Hepatocyte (in vitro differentiated cells): ENCODE results near the gene HOXB7. TPM values are rescaled to one million over a fixed set of nuclear protein-coding genes. Genes with fewer than 3 reads are reported as not detected.

Source experiments
- DNase-seq: peaks from one replicate; pipeline ENCODE4 v3.0.0-alpha.2; 2016; ENCODE audit warnings: low spot score
- H2AFZ ChIP-seq: fragments of 200-600 bp; sonication (generic); 2 replicates; pipeline ENCODE4 v1.6.0; 2016; ENCODE audit warnings: antibody characterized with exemption, mild to moderate bottlenecking
- H3K27ac ChIP-seq: fragments of 200-600 bp; sonication (generic); 2 replicates; pipeline ENCODE4 v1.5.1; 2016; ENCODE audit warnings: mild to moderate bottlenecking
- H3K27me3 ChIP-seq: fragments of 200-600 bp; sonication (generic); 2 replicates; pipeline ENCODE4 v1.6.1; 2016
- H3K36me3 ChIP-seq: fragments of 200-600 bp; sonication (generic); replicated peaks from 2 replicates; pipeline ENCODE4 v1.5.1; 2016; ENCODE audit warnings: low read depth; ENCODE audit not compliant: insufficient read depth
- H3K4me1 ChIP-seq: fragments of 200-600 bp; sonication (generic); 2 replicates; pipeline ENCODE4 v1.5.1; 2016; ENCODE audit warnings: mild to moderate bottlenecking, moderate library complexity; ENCODE audit not compliant: insufficient read depth
- H3K4me2 ChIP-seq: fragments of 200-600 bp; sonication (generic); 2 replicates; pipeline ENCODE4 v1.6.0; 2016
- H3K4me3 ChIP-seq: fragments of 200-600 bp; sonication (generic); 2 replicates; pipeline ENCODE4 v1.5.1; 2016; ENCODE audit warnings: mild to moderate bottlenecking
- H3K79me2 ChIP-seq: fragments of 200-600 bp; sonication (generic); 2 replicates; pipeline ENCODE4 v1.6.0; 2017; ENCODE audit warnings: mild to moderate bottlenecking
- H3K9me2 ChIP-seq: fragments of 200-600 bp; sonication (generic); replicated peaks from 2 replicates; pipeline ENCODE4 v1.6.0; 2017; ENCODE audit warnings: mild to moderate bottlenecking; ENCODE audit not compliant: insufficient read depth
- H3K9me3 ChIP-seq: fragments of 200-600 bp; sonication (generic); 2 replicates; pipeline ENCODE4 v1.5.1; 2016; ENCODE audit warnings: low read depth, mild to moderate bottlenecking
- H4K20me1 ChIP-seq: fragments of 200-600 bp; sonication (generic); 2 replicates; pipeline ENCODE4 v1.6.0; 2016; ENCODE audit warnings: mild to moderate bottlenecking; ENCODE audit not compliant: insufficient read depth, poor library complexity, severe bottlenecking
- EZH2 ChIP-seq: fragments of 200-600 bp; sonication (generic); IDR thresholded peaks from 2 replicates; pipeline ENCODE4 v1.6.1; 2016; ENCODE audit warnings: antibody characterized with exemption, mild to moderate bottlenecking, borderline replicate concordance
- EZH2phosphoT487 ChIP-seq: fragments of 200-600 bp; sonication (generic); IDR thresholded peaks from one replicate; pipeline ENCODE4 v1.6.1; 2018; ENCODE audit warnings: antibody characterized with exemption, mild to moderate bottlenecking, low read depth, moderate library complexity; ENCODE audit not compliant: unreplicated experiment, severe bottlenecking
- WGBS: methylation state at CpG from one replicate; pipeline ENCODE4 v1.1.6; 2016; ENCODE audit warnings: low lambda C conversion rate; ENCODE audit errors: missing lambda C conversion rate; 5-methylcytosine and 5-hydroxymethylcytosine counted together
- polyA plus RNA-seq: library from polyadenylated mRNA; unstranded; fragments of >200 nt; fragmentation: Nextera tagmentation; extraction: Ambion mirVana; gene quantifications from 2 replicates; pipeline ENCODE4 v1.2.1, GENCODE V29; 2016
- total RNA-seq: library from RNA; depleted of rRNA; stranded (reverse); fragments of >200 nt; gene quantifications from 2 replicates; pipeline ENCODE4 v1.2.3, GENCODE V29; 2014
- TF ChIP-seq, protein P1 (sequence below): fragments of 200-600 bp; sonication (generic); IDR thresholded peaks from 2 replicates; pipeline ENCODE4 v1.5.1; 2016; ENCODE audit warnings: antibody characterized with exemption, mild to moderate bottlenecking; ENCODE audit not compliant: poor library complexity

The HOXB7 gene
- total and polyA plus RNA-seq, 2 experiments from 2014 or later: 4.1 to 13.7 TPM

DNA sequence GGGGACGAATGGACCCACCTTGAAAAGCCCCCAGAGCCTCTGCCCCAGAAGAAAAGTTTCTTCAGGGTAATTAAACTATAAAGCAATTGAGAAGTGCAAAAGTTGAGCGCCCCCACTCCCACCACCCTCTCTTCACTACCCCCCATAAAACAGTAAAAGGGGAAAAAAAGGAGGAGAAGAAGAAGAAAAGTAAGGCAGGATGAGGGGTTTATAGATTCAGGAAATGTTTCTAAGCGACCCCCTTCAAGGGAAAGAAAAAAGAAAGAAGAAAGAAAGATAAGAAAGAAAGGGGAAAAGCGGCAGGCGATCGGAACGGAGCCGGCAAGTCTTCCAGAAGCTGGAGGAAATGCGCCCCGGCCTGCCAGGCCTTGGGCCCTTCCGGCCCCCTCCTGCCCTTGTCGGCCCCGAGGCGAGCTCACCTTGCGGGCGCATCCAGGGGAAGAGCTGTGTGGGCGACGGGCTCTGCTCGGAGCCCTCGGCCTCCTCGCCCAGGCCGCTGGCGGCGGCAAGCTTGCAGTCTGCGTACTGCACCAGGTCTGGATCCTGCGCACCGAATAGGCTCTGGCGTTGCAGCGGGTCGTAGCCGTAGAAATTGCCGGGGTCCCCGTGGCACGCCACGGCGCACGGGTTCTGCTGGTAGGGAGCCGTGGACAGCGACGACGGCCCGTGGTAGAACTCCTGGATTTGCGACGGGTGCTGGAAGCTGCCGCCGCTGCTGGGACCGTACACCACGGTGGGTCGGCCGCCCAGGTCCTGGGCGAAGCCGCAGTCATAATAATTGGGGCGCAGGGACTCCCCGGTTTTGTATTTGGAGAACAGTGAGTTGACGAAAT, 3.3 kb upstream of the HOXB7 start:
- Histone ChIP-seq H3K4me2 (peak overlapping the region; percentile 78), H3K9me3 (no peaks in the 10 kb centered on the region), H3K9me2 (no peaks in the 10 kb centered on the region), H3K27ac (no peak overlapping the region), H2AFZ (peak overlapping the region; percentile 20), H3K79me2 (no peaks in the 10 kb centered on the region), H3K4me1 (no peaks in the 10 kb centered on the region), H3K36me3 (no peaks in the 10 kb centered on the region), H3K27me3 (peaks cover 95% of the 10 kb centered on the region), H4K20me1 (no peaks in the 10 kb centered on the region), H3K4me3 (peak overlapping the region; percentile 0)
- 5% methylated on average over 53 of the region's 55 CpGs for WGBS
- TF ChIP-seq EZH2: peak; percentile 99
- TF ChIP-seq, protein P1, sequence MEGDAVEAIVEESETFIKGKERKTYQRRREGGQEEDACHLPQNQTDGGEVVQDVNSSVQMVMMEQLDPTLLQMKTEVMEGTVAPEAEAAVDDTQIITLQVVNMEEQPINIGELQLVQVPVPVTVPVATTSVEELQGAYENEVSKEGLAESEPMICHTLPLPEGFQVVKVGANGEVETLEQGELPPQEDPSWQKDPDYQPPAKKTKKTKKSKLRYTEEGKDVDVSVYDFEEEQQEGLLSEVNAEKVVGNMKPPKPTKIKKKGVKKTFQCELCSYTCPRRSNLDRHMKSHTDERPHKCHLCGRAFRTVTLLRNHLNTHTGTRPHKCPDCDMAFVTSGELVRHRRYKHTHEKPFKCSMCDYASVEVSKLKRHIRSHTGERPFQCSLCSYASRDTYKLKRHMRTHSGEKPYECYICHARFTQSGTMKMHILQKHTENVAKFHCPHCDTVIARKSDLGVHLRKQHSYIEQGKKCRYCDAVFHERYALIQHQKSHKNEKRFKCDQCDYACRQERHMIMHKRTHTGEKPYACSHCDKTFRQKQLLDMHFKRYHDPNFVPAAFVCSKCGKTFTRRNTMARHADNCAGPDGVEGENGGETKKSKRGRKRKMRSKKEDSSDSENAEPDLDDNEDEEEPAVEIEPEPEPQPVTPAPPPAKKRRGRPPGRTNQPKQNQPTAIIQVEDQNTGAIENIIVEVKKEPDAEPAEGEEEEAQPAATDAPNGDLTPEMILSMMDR: no peak
- peak; percentile 90 for TF ChIP-seq EZH2phosphoT487
- DNase-seq: no peak

DNA sequence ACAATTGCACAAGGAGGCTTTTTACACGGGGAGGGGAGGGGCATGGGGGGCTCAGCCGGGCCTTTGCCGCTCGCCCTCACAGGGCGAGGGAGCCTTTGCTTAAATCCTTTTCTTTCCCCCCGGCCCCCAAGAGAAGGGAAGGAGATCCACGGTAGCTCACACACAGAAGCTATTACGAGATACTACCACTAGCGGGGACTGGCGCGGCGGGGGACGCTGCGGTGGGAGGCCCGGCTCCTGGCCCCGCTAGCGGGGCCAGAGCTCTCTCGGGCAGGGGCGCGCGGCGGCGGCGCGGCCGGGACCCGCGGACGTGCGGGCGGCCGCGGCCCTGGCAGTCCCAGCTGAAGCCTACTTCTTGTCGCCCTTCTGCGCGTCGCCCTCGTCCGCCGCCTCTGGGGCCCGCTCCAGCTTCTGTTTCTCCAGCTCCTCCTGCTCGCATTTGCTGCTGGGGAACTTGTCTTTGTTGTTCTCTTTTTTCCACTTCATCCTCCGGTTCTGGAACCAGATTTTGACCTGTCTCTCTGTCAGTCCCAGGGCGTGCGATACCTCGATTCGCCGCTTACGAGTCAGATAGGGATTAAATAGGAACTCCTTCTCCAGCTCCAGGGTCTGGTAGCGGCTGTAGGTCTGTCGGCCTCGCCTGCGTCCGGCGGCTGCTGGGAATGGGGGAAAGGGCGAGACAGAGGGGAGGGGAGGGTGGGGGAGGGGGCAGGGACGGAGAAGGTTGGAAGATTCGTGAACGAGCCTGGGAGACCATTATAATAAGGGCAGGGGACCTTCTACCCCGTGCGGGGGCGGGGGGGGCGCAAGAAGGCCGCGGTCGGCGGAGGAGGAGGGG, 2.3 kb upstream of the HOXB7 start:
- peak overlapping the region; percentile 20 for H2AFZ ChIP-seq
- H3K4me3 ChIP-seq: peak overlapping the region; percentile 1
- H3K4me2 ChIP-seq: peak overlapping the region; percentile 78
- no peaks in the 10 kb centered on the region for H3K4me1 ChIP-seq
- TF ChIP-seq, protein P1: no peak
- peak; percentile 93 for TF ChIP-seq EZH2phosphoT487
- no peaks in the 10 kb centered on the region for H3K9me3 ChIP-seq
- H4K20me1 ChIP-seq: no peaks in the 10 kb centered on the region
- DNase-seq: peak; percentile 61
- WGBS: 2% methylated on average over 60 of the region's 67 CpGs
- peak overlapping the region; percentile 77 for H3K27ac ChIP-seq
- H3K36me3 ChIP-seq: no peaks in the 10 kb centered on the region
- H3K27me3 ChIP-seq: peaks cover 96% of the 10 kb centered on the region
- H3K79me2 ChIP-seq: no peaks in the 10 kb centered on the region
- H3K9me2 ChIP-seq: no peaks in the 10 kb centered on the region

DNA sequence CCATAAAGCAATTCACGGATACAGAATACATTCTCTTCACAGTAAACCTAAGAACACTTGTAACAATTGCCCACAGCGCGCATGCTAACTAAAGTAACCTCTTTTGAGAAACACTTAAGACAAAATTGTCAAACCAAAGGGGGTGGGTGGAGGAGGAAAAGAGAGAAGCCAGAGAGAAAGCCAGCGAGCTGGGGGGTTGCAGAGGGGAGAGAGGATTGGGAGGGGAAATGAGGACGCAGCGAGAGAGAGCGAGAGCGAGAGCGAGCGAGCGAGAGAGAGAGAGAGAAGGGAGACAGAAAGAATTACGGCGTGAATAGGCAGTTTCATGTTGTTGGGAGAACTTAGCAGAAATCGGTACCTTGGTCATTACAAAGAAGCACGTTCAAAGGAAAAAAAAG, 1.6 kb upstream of the HOXB7 start:
- Histone ChIP-seq H3K27me3 (peaks cover 96% of the 10 kb centered on the region), H3K79me2 (no peaks in the 10 kb centered on the region), H3K9me2 (no peaks in the 10 kb centered on the region), H4K20me1 (no peaks in the 10 kb centered on the region), H3K36me3 (no peaks in the 10 kb centered on the region), H3K4me3 (peak overlapping the region; percentile 1), H3K27ac (peak overlapping the region; percentile 77), H3K4me2 (peak overlapping the region; percentile 78), H3K4me1 (no peaks in the 10 kb centered on the region), H2AFZ (peak overlapping the region; percentile 9), H3K9me3 (no peaks in the 10 kb centered on the region)
- DNase-seq: no peak
- WGBS: 4% methylated on average over 13 of the region's 15 CpGs
- peak; percentile 89 for TF ChIP-seq EZH2
- TF ChIP-seq, protein P1: no peak
- TF ChIP-seq EZH2phosphoT487: peak; percentile 85
